Activated CD4-positive, alpha-beta T cell treated with anti-CD3 and anti-CD28 coated beads, Interleukin-2, amount 50 U/mL, for 24 hours (primary cell): ENCODE measurements around the gene SYNJ1.
A peak's percentile ranks its signal among the peaks of the same experiment; 100 is the strongest.
"Not testable (repeated sequence)": the region's sequence is repeated elsewhere in the genome, so short reads cannot be mapped to it uniquely, and the experiment has no call there.

ENCODE experiments used
- DNase-seq, 2 donors: peaks; one replicate each; pipeline ENCODE4 v3.0.0-alpha.2; 2020; ENCODE audit warnings: low read depth in 1 of 2, low spot score in 1 of 2

The SYNJ1 gene

DNA sequence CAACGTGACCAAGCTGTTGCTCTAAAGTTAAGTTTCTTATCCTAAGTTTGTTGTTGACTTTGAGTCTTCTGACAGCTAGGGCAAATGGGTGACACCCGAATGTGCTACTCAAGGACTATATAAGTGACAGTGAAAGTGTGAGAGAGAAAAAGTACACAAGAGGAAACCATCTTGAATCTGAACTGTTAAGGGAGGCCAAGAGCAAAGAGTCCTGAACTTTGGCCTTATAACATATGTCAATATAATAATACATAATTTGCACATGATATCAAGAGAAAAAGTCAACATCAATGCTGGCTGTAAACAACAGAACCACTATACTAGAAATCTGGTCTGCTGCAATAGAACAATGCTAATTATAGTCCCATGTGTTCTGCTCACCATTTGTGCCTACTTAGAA is 29.5 kb downstream of the SYNJ1 start:
- no peak for DNase-seq

DNA sequence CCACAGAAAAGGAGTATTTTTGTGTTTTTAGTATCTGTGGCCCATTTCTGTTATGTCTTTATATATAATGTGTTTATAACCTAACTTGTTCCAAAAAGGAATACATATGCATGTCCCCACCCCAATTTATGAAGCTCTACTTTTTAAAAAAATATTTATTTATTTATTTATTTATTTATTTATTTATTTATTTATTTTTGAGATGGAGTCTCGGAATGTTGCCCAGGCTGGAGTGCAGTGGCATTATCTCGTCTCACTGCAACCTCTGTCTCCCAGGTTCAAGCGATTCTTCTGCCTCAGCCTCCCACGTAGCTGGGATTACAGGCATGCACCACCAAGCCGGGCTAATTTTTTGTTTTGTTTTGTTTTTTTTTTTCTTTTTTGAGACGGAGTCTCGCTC is 32.3 kb downstream of the SYNJ1 start:
- not testable (repeated sequence) for DNase-seq

DNA sequence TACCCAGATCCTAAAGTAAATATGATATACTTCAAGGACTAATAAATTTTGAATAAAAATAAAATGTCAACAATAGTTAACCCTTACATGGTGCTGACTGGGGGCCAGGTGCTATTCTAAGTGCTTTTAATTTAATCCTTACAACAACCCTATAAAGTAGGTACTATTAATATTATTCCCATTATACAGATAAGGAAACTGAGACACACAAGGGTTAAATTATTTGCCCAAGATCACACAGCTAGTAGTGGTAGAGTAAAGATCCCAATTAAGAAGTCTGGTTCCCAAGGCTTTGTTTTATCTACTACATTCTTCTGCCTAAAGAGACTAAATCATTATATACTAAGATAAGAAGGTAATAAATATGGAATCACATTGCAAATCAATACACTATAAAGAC is 34.2 kb downstream of the SYNJ1 start:
- DNase-seq = no peak

DNA sequence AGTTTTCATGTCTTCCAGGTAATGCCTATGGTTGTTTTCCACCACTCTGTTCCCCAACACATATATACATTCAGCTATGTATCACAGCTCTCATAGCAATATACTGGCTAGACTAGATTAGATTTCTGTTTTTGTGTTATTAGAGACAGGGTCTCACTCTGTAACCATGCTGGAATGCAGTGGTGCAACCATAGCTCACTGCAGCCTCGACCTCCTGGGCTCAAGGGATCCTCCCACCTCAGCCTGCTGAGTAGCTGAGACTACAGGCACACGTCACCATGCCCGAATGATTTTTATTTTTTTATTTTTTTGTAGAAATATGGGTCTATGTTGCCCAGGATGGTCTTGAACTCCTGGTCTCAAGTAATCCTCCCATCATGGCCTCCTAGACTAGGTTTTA is 37.7 kb downstream of the SYNJ1 start:
- no peak for DNase-seq

DNA sequence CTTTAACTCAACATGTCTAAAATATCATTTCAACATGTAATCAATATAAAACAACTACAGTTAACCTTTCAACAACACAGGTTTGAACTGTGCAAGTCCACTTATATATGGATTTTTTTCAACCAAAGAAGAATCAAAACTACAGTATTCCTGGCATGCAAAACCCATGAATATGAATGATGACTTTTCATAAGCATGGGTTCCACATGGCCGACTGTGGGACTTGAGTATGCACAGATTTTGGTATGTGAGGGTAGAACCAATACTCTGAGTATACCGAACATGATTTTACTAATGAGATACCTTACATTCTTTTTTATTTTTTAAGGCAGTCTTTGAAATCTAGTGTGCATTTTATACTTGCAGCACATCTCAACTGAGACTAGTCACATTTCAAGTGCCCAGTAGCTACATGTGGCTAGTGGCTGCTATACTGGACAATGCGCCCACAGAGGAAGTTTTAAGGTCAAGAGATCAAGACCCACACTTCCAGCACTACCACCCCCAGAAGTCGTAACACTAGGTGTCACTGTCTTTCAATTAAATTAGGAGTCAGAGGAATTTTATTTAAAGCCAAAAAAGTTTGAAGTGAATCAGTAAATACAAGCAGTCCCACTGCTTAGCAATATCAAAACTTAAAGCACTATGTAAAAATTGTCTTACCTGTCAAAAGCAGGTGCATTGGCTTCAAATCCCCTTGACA is 40.0 kb downstream of the SYNJ1 start:
- DNase-seq = no peak

DNA sequence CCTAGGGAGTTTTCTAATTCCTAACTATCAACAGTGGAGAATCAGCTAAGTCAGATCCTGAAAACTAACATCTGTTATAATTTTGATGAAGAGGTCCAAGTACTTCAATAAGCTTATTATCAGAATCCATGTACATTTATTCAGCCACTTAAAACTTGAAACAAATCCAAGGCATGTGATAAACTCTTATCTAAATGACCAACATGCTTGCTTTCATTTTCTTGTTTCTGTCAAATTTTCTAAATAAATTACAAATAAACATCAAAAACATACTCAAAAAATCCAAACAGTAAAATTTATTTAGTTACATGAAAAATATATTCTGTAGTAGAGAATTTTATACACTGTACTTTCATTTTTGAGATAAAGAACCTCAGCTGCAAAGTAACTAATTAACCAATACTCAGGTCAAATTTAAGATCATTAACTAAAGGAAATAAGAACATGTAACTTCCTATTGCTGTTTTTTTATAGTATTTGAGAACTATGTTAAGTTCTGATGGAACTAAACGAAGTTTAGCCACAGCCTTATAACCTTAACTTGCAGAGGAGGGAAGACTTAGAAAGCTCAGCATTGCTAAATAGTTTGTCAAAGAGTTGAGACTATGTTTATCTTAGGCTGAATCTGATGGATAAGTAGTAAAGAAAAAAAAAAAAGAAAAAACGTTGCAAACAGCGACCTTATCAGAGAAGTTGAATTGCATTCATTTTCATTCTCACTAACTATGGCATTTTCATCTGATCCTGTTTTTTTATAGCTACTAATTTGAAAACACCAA is 44.9 kb downstream of the SYNJ1 start:
- no peak for DNase-seq

DNA sequence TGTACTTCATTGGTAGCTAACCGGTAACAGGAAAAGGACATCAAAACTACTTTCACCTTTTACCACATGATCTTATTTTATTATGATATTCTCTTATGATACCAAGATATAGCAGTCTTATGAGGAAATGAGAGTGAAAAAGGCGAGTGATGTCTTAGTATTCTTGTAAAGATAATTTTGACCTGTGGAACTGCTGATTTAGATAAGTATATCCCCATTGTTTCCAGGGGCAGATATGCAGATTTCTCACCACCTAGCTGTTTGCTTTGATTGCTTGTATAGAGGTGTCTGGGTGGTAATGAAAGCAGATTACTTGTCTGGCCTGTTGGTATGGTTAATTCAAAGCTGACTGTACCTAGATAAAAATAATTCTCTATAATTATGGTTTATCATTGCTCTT is 53.1 kb downstream of the SYNJ1 start:
- no peak for DNase-seq

DNA sequence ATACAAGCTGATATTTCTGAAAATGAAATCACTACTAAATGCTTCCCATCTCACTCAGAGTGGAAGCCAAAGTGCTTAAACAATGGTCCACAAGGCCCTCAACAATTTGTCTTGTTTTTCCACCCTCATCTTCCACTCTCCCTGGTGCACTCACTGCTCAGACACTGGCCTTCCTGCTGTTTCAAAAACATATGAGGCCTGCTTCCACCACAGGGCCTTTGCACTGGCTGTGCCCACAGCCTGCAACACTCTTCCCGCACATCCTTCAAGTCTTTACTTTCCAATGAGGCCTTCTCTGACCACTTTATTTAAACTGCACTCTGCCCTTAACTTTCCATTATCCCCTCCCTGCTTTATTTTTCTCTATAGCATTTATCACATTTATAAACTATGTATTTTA is 53.8 kb downstream of the SYNJ1 start:
- no peak for DNase-seq

DNA sequence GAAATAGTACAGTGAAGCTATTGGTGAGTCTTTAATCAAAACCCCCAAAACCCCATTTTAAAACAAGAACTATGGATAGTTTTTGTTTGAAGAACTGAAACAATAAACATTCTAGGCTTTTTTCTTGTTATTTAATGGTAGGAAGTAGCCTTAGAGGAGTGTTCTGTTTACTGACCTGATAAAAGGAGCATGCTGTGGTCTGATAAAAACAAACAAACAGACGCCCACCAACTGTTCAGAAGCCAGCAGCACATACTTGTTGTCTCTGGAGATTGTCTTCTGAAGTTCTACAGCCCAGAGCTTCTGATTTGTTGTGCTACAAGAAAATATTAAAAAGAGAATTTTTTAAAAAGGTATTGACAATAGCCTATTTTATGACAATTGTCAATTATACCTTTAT is 61.6 kb downstream of the SYNJ1 start:
- DNase-seq = no peak

DNA sequence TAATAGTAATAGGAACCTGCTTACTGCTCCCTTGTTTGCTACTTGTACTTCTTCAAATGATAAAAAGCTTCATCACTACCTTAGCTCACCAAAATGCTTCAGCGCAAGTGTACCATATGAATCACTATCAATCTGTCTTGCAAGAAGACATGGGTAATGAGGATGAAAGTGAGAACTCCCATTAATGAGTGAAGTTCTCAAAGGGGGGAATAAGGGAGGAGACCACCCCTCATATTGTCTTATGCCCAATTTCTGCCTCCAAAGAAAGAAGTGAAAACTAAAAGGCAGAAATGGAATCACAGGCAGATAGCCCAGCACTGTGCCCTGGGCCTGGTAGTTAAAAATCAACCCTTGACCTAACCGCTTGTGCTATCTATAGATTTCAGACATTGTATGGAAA is 63.7 kb downstream of the SYNJ1 start:
- not testable (repeated sequence) for DNase-seq

DNA sequence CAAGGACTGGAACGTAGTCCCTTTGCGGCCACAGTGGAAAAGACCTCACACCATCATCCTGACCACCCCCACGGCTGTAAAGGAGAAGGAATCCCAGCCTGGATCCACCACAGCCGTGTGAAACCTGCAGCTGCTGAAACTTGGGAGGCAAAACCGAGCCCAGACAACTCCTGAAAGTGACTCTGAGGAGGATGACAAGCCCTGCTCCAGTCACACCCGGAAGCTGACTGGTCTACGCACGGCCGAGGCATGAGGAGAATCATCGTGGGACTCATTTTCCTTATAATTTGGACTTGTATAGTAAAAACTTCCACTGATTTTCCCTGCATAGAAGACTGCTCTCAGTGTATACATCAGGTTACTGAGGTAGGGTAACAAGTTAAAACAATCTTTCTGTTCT is 65.8 kb downstream of the SYNJ1 start:
- not testable (repeated sequence) for DNase-seq

DNA sequence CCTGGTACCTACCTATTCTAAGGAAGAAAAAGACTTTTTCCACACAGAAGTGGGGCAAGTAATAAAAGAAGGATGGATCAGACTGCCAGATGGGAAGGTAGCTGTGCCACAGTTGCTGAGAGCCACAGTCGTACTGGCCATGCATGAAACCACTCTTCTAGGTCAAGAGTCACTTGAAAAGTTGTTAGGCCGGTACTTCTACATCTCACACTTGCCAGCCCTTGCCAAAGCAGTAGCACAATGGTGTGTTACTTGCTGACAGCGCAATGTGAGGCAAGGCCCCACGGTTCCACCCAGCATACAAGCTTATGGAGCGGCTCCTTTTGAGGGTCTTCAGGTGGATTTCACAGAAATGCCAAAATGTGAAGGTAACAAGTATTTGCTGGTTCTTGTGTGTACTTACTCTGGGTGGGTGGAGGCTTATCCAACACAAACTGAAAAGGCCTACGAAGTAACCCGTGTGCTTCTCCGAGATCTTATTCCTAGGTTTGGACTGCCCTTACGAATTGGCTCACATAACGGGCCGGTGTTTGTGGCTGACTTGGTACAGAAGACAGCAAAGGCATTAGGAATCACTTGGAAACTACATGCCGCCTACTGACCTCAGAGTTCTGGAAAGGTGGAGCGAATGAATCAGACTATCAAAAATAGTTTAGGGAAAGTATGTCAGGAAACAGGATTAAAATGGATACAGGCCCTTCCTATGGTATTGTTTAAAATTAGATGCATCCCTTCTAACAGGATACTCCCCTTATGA is 66.6 kb downstream of the SYNJ1 start:
- not testable (repeated sequence) for DNase-seq

DNA sequence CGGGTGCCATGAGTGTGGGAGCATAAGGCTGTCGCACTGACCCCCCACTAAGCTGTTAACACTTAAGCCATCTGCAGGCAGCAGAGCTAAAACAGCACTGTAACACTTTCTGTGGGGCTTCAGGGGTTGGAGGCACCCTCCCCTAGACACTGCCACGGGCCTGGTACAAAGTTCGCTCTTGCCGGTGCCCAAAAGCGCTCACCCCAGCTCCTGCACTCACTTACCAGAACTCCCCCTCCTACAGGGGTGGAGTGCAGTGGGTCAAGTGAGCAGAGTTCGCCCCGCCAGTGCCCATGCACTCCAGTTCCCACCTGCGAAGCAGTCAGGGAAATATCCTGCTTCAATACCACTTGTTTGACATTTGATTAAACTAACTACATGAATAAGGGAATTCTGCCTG is 69.3 kb downstream of the SYNJ1 start:
- DNase-seq = no peak

DNA sequence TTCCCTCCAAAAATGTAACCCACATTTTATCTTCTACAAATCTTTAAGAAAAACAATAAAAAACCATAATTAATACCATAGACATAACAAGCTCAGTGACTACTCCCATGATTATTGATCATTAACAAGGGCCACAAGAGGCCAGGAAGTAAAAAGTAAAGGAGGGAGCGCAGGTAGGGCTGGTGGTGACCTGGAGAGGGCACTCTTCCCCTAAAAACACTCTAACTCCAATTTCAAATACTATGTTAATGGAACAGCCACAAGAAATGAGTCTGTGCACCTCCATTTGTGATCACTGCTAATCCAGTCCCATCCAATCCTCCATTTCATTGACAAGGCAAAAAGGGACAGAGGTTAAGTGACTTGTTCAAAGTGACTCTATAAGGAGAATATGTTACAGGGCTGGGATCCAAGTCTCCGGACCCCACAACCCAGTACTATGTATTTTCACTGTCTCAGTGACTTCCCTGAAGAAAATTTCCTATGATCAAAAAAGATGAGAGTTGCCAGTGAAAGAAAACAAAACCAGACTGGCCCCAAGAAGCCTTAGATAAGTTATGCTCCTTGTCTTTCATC is 74.4 kb downstream of the SYNJ1 start:
- DNase-seq = peak in 1 of 2 donors; percentile 11

DNA sequence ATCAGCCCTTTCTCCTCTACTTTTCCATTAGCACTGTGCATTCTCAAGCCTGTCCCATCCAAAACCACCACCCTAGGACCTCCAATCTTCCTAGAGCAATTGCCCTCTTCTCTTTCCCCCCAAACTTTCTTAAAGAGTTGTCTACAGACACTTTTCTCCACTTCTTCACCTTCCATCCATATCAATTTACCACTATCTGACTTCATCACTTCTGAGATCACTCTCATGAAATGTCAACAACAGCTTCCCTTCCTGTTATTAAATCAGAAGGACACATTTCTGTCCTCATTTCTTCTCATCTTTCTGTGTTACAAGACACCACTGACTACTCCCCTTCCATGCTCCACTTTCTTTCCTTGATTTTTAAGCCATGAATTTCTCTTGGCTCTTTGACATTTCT is 79.6 kb downstream of the SYNJ1 start:
- DNase-seq = no peak

DNA sequence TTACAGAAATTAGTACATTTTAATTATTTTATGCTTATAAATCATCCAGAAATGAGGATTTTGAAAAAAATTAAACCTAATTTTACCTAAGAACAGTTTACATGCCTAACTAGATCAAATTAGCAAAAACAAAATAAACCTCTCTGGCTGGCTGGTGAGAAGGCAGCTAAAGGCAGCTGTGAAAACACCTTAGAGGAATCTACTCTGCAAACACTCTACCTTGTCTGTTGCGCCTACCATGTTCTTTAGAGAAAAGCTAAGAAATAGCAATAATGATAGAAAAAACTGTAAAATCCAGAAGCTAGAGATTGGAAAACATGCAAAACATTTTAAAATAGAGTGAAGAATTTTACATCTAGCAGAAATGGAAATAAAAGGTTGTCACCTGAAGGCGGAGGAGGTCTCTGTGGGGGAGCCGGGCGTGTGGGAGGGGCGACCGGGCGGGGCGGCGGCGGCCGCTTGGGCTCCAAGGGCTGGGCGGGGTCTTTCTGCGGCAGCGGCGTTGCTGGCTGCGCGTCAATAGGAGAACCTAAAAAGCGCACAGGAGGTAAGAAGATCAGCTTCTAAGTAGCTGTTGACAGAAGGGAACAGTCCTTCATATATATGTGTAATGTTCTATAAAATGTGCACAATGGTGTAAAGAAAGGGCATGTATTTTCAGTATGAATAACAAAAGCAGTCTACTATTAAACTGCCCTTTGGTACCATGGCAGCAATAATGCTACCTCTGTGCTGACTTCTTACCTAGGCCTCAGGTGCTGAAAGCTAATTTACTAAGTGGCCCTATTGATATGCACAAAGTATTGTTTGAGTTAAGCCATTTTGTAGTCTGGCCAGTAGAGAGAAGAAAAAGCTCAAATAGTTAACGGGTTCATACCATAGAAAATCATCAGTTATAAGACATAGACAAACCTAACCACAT is 82.3 kb downstream of the SYNJ1 start:
- no peak for DNase-seq

DNA sequence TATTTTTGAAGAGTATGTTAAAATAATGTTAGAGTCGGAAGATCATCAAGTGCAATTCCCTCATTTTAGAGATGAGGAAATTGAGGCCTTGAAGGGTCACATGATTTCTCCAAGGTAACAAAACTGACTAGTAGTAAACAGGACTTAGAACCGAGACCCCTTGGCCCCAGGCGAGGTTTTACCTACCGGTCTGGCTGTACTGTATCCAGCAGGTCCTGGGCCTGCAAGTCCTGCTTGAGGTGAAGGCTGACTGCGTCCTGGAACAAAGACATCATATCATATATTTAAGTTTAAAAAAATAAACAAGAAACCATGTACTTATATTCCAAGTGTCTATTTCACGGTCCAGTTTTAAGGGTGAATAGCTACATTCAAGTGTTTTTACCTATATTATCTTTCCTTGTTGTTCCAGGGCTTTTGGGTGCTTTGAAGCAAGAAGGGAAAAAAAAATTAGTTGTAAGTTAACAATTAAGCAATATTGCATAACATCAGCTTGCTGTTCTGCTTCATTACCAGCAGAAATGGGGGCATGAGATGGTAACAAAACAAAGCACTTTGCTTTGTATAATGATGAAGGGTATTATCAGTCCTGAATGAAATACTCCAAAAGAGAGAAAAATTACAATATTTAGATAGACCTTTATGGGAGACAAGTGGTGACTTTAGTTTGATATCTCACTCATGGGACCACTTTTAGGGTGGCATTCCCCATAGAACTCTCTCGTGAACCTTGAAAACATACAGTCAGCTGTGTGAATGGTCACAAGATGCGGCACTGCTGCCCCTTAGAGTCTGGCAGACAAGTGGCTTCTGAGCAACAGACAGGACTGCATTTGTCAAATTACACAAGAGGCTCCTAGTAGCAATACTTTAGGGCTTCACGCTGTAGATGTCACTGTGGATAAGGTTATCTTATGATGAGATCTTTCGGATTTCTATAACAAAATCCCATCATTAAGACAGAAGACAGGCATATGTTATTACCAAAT is 85.8 kb downstream of the SYNJ1 start:
- no peak for DNase-seq

DNA sequence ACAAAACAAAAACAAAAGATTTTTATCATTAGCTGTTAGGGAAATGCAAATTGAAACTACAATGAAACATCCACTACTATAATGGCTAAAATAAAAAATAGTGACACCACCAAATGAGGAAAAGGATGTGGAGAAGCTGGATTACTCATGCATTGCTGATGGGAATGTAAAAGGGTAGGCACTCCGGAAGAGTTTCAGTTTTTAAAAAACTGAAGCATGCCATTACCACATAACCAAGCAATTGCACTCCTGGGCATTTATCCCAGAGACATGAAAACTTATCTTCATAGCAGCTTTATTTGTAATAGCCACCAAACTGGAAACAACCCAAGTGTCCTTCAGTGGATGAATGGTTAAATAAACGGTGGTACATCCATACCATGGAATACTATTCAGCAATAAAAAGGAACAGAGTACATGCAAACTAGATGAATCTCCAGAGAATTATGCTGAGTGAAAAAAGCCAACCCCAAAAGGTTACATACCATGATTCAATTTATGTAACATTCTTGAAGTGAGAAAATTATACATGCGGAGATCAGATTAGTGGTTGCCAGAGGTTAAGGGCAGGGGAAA is 101.1 kb downstream of the SYNJ1 start:
- no peak for DNase-seq

DNA sequence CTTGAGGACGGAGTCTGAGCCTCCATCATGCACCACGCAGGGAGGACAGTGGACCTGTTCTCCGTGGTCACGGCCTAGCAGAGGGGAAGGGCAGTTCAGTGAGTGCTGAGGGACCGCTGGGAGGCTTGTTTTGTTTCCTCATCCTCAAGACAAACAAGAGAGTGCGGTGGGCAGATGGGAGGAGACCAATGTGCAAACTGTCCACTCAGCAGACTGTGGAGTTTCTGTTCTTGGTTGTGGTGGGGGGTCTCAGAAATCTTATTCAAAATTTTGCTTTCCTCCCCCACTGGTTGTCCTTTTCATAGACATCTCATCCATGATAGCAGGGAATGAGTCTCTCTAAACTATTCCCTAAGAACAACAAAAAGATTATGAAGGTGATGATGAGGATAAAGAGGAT is 109.6 kb downstream of the SYNJ1 start:
- not testable (repeated sequence) for DNase-seq
